ENCODE results near the gene STX17.

DNA sequence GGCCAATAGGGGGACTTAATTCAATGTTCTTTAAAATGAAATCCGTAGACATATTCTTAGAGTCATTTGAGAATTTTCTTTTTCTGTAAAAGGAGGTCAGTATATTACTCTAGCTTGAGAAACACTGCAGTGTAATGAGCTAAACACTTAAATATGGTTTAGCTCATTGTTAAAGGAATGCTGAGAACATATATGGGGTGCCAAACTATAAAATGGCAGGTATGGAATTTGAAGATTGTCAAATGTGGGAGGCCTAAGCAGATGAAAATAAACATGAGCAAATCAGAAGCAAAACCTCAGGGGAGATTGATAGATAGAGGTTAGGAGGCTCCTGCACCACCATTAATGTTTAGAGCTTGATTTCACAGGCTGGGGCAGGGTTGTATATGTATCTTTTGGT, 57.9 kb downstream of the STX17 start:
- TF ChIP-seq ARNTL (CRISPR knock-in tag; IDR thresholded peaks at IDR 0.05; ENCODE audit: borderline replicate concordance, low read depth): no peak
- TF ChIP-seq ZNF565 (CRISPR knock-in tag; conservative IDR thresholded peaks at IDR 0.05; ENCODE audit: low read depth): no peak
- TF ChIP-seq, protein P1, sequence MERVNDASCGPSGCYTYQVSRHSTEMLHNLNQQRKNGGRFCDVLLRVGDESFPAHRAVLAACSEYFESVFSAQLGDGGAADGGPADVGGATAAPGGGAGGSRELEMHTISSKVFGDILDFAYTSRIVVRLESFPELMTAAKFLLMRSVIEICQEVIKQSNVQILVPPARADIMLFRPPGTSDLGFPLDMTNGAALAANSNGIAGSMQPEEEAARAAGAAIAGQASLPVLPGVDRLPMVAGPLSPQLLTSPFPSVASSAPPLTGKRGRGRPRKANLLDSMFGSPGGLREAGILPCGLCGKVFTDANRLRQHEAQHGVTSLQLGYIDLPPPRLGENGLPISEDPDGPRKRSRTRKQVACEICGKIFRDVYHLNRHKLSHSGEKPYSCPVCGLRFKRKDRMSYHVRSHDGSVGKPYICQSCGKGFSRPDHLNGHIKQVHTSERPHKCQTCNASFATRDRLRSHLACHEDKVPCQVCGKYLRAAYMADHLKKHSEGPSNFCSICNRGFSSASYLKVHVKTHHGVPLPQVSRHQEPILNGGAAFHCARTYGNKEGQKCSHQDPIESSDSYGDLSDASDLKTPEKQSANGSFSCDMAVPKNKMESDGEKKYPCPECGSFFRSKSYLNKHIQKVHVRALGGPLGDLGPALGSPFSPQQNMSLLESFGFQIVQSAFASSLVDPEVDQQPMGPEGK (CRISPR knock-in tag; IDR thresholded peaks at IDR 0.05; ENCODE audit: borderline replicate concordance): no peak
- TF ChIP-seq, protein P2, sequence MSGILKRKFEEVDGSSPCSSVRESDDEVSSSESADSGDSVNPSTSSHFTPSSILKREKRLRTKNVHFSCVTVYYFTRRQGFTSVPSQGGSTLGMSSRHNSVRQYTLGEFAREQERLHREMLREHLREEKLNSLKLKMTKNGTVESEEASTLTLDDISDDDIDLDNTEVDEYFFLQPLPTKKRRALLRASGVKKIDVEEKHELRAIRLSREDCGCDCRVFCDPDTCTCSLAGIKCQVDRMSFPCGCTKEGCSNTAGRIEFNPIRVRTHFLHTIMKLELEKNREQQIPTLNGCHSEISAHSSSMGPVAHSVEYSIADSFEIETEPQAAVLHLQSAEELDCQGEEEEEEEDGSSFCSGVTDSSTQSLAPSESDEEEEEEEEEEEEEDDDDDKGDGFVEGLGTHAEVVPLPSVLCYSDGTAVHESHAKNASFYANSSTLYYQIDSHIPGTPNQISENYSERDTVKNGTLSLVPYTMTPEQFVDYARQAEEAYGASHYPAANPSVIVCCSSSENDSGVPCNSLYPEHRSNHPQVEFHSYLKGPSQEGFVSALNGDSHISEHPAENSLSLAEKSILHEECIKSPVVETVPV (CRISPR knock-in tag; IDR thresholded peaks at IDR 0.05): no peak
- TF ChIP-seq ZFP3 (CRISPR knock-in tag; IDR thresholded peaks at IDR 0.05): no peak
- TF ChIP-seq, protein P3, sequence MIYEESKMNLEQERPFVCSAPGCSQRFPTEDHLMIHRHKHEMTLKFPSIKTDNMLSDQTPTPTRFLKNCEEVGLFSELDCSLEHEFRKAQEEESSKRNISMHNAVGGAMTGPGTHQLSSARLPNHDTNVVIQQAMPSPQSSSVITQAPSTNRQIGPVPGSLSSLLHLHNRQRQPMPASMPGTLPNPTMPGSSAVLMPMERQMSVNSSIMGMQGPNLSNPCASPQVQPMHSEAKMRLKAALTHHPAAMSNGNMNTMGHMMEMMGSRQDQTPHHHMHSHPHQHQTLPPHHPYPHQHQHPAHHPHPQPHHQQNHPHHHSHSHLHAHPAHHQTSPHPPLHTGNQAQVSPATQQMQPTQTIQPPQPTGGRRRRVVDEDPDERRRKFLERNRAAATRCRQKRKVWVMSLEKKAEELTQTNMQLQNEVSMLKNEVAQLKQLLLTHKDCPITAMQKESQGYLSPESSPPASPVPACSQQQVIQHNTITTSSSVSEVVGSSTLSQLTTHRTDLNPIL (CRISPR knock-in tag; IDR thresholded peaks at IDR 0.05; ENCODE audit: low read depth): no peak
- TF ChIP-seq, protein P4, sequence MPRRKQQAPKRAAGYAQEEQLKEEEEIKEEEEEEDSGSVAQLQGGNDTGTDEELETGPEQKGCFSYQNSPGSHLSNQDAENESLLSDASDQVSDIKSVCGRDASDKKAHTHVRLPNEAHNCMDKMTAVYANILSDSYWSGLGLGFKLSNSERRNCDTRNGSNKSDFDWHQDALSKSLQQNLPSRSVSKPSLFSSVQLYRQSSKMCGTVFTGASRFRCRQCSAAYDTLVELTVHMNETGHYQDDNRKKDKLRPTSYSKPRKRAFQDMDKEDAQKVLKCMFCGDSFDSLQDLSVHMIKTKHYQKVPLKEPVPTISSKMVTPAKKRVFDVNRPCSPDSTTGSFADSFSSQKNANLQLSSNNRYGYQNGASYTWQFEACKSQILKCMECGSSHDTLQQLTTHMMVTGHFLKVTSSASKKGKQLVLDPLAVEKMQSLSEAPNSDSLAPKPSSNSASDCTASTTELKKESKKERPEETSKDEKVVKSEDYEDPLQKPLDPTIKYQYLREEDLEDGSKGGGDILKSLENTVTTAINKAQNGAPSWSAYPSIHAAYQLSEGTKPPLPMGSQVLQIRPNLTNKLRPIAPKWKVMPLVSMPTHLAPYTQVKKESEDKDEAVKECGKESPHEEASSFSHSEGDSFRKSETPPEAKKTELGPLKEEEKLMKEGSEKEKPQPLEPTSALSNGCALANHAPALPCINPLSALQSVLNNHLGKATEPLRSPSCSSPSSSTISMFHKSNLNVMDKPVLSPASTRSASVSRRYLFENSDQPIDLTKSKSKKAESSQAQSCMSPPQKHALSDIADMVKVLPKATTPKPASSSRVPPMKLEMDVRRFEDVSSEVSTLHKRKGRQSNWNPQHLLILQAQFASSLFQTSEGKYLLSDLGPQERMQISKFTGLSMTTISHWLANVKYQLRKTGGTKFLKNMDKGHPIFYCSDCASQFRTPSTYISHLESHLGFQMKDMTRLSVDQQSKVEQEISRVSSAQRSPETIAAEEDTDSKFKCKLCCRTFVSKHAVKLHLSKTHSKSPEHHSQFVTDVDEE (CRISPR knock-in tag; IDR thresholded peaks at IDR 0.05): no peak

Measured in SK-N-SH treated with all-trans-retinoic acid at 6 μM for 48 hours (cell line).